HG02642 (cell line): ENCODE measurements around the gene CCDC69.
"Not testable (repeated sequence)": the region's sequence is repeated elsewhere in the genome, so short reads cannot be mapped to it uniquely, and the experiment has no call there.

Experiments
- ATAC-seq: cut with Tn5 transposase; IDR thresholded peaks from one replicate; pipeline ENCODE4 v1.9.1; 2021; ENCODE audit warnings: mild to moderate bottlenecking; ENCODE audit not compliant: unreplicated experiment, poor library complexity

CCDC69 gene

DNA sequence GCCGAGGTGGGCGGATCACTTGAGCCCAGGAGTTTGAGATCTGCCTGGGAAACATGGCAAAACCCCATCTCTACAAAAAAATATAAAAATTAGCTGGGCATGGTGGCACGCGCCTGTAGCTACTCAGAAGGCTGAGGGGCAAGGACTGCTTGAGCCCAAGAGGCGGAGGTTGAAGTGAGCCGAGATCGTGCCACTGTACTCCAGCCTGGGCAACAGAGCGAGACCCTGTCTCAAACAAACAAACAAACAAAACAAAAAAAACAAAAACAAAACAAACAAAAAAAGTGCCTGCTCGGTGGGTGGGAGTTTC is 26.6 kb downstream of the CCDC69 start:
- ATAC-seq, result not testable (repeated sequence)

DNA sequence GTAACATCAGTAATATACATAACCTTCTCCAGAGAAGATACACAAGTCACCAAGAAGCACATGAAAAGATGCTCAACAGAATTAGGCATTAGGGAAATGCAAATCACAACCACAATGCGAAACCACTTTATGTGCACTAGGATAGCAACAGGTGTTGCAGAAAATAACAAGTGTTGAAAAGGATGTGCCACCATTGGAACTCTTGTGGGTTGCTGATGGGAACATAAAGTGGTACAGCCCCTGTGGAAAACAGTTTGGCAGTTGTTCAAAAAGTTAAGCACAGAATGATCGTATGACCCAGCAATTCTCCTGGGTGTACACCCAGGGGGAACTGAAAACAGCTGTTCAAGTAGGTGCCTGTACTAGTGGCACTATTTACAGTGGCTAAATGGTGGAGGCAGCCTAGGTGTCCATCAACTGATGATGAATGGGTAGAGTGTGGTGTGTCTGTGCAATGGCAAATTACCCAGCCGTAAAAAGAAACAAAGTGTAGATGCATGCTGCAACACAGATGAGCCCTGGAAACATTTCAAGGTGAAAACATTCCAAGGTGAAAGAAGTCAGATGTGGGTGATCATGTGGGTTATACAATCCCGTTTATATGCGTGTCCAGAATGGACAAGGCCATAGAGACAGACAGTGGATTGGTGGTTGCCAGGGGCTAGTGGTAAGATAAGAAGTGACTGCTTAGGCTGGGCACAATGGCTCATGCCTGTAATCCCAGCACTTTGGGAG is 27.2 kb downstream of the CCDC69 start:
- peak; percentile 91 for ATAC-seq

DNA sequence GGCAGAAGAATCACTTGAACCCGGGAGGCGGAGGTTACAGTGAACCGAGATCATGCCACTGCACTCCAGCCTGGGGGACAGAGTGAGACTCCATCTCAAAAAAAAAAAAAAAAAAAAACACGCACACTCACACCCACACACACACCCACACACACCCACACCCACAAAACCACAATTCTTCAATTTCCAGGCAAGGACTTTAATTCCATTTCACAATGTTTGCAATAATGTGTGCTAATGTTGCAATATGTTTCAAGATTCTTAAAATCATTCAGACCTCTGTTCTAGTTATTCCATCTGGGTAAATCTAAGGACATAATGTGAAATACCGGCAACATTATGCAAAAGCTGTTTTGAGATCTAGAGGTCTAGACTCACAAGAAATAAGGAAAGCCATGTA is 28.3 kb downstream of the CCDC69 start:
- ATAC-seq, result no peak

DNA sequence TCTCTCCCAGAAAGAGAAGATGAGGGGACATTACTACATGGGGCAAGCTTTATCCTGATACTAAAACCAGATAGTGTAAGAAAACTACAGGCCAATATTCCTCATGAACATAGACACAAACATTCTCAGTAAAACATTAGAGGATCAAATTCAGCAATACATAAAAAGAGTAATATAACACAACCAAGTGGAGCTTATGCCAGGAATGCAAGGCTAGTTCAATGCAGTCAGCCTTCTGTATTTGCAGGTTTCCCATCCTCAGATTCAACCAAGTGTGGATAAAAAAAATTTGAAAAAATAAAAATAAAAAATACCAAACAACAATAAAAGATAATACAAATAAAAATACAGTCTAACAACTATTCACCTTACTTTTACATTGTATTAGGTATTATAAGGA is 31.3 kb downstream of the CCDC69 start:
- ATAC-seq, result no peak

DNA sequence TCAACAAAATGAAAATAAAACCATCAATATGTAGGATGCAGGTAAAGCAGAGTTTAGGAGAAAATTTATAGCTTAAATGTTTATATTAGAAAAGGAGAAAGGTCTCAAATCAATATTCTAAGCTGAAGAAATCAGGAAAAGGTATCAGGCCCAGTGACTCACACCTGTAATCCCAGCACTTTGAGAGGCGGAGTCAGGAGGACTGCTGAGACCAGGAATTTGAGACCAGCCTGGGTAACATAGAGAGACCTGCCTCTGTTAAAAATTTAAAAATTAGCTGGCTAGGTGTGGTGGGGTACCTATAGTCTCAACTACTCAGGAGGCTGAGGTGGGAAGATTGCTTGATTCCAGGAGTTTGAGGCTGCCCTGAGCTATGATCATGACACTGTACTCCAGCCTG is 32.2 kb downstream of the CCDC69 start:
- no peak for ATAC-seq

DNA sequence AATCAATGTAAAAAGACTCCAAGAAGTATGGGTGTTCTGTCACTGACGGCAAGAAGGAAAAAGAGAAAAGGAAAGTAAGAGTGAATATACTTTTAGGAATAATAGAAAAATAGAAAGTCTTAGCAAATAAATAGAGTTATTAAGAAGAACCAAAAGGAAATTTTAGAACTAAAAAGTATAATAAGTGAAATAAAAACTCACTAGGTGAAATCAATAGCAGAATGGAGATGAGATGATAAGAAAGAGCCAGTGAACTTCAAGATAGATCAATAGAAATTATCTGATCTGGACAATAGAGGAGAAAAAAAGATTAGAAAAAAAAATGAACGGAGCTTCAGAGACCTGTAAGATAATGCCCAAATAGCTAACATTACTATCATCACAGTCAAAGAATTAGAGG is 34.7 kb downstream of the CCDC69 start:
- no peak for ATAC-seq

DNA sequence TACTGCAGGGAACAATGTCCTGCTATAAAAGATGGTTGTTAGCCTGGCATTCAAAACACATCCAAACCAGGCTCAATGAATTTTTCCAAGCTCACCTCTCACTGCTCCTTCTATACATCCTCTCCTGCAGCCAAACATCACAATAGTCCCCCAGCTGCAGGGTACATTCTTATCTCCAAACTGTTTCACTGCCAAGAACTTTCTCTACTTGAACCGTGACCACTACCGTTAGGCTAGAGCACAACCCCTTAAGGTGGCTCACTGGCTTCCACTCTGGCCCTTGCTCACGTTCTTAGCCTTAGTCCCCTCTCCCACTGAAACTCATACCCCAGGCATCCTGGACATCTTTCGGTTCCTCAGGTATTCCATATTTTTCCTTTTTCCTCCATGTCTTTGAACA is 37.4 kb downstream of the CCDC69 start:
- no peak for ATAC-seq

DNA sequence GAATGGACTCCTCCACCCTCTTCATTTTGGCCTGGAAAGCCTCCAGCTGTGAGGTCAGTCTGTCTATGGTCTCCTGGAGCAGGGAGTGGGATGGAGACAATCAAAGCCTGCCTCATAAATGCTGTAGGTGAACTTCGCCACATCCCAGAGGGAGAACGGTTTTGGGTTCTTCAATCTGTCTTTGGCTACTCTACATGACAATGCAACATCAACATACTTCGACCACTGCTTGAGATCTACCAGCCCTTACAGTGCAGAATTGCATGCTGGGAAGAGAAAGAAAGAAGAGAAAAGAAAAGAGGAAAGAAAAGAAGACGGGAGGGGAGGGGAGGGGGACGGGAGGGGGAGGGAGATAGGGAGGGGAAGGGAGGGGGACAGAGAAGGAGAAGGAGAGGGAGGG is 37.8 kb downstream of the CCDC69 start:
- ATAC-seq, result no peak

DNA sequence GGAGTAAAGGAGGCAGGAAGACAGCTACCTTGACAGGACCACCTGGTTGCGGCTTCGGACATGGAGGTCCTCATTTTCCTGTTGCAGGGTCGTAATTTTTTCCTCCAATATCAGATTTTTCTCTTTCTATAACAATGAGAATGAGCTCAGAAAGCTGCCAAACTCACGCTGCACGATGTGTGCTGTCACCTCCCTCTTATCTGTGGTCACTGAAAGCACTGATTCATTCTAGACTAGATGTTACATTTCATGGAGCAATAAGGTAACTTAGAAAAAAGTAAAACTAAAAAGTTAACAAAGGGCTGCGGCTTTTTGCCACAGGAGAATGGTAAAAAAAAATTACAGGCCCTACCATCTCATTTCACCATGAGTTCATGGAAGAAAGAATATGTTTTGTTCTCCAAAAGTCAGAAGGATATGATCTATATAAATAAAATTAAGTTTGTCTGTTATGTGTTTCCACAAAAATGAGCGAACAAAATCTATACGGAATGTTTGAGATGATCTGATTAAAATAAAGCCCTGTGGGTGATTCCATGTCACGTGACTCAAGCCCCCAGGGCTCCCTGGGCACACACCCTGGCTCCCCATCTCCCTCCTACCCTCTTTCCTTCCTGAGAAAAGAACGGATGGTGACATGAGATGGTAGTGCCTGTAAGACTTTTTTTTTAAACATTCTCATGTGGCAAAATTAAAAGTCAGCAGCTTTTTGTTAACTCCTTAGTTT is 39.4 kb downstream of the CCDC69 start:
- no peak for ATAC-seq

DNA sequence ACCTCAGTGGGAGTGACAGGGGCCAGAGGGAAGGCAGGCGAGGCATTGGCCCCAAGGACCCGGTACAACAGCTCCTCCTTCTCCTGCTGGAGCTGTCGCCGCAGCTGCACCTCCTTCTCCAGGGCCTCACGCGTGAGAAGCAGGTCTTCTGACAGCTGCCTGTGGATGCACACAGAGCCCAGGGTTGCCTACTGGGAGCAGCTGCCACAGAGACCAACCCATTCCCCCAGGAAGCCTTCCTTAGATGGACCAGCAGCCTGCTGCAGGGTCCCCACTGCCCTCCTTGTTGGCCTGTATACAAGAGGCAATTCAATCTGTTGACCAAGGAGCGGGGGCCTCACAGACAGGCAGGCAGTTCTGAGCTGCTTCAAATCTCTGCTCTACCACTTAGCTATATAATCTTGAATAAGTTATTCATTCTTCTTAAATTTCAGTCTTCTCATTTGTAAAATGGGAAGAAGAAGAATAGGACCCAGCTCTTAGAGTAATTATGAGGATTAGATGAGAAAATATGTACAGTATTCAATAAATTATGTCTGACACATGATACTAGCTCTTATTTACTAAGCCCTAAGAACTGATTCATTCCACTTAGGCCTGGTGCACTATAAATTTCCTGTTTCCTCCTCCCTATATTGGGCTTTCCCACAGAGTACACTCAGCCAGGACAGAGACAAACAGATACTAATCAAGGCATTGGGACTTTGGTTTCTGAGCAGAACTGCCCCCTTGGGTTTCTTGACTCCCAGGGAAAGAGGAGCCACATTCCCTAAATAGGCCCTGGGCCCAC is 40.2 kb downstream of the CCDC69 start:
- ATAC-seq, result no peak

DNA sequence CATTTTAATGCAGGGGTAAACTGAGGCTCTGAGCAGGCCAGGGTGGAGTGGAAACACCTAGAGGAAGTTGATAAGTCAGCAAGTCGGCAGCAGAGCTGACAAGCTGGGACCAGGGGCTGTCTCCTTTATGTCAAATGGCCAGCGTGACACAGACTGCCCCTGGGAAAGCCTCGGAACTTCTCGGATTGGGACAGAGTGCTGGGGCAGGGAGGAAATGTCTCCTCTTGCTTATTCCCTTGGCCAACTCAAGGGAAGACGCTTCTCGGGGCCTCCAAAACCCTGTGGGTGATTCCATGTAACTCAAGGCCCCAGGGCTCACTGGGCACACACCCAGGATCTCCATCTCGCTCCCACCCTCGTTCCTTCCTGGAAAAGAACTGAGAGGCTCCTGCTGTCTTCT is 40.9 kb downstream of the CCDC69 start:
- no peak for ATAC-seq

DNA sequence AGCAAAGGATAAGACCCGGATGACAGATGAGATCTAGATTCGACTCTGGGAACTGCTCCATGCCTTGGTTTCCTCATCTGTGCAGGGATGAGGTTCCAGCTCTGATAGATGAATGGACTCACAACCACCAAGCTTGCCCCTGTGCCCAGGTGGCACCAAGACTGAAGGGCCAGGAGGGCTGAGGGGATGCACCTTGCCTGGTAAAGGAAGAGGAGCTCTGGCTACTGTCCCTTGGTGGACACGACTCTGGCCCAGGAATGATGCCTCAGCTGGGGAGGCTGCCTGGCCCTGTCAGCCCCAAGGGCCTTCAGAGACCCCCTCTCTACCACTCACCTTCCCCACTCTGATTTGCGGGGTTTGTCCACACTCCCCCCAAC is 41.4 kb downstream of the CCDC69 start:
- ATAC-seq, result no peak

DNA sequence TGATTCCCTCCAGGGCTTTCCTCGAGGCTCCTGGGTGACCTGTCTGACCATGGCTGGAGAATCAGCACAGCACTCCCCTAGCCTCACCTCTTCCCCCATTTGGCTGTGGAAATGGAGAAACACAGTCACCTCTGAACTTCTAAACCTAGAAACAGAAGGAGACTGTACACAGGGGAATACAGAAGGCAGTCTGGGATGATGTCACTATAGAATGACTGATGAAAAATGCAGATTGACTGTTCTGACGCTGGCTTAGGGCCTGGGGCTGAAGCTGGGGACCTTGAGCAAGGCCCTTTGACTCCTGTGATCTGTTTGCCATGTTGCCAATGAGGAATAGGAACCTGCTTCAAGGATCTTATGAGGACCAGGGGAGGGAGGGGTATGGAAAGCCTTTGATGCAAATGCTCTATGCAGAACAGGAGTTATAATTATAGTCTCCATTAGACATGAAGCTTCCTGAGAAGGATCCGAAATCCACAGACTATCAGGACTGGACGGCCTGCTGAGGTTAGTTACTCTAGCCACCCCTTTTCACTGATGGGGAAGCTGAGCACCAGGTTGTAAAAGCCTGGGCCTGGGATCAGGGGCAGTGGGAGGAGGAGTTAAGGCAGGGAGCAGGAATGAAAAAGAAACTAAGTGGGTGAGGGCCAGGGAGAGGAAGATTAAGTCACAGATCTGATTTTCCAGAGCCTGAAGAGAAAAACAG is 41.9 kb downstream of the CCDC69 start:
- ATAC-seq, result no peak

DNA sequence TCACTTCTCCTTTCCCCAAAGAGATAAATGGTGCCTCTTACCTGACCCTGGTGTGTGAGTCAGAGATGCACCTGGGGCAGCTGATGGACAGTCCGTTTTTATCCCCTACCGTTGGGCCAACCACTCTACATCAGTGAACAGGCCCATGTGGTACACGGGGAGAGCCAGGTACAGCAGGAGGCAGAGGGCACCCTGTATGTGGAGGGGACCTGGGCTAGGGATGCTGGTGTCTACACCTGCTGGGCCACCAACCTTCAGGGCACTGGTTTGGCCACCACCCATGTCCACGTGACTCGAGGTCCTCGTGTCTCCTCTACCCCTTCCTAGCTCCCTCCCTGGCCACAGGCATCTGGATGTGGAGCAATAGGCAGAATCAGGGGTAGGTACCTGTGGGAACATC is 43.6 kb downstream of the CCDC69 start:
- no peak for ATAC-seq

DNA sequence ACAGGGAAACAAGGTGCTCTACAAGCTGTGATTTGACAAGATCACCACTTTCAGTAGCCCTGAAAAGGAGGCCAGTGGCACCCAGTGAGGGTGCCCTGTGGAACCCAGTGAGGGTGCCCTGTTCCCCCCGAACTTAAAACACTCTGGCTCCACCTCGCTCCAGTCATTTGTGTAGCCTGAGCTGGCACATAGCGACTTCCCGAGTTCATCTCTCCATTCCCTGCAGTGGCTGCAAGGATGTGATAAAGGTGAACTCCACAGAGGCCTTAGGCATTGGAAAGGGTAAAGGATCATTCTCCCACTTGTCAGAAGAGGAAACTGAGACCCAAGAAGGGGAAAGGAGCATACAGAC is 44.4 kb downstream of the CCDC69 start:
- no peak for ATAC-seq

DNA sequence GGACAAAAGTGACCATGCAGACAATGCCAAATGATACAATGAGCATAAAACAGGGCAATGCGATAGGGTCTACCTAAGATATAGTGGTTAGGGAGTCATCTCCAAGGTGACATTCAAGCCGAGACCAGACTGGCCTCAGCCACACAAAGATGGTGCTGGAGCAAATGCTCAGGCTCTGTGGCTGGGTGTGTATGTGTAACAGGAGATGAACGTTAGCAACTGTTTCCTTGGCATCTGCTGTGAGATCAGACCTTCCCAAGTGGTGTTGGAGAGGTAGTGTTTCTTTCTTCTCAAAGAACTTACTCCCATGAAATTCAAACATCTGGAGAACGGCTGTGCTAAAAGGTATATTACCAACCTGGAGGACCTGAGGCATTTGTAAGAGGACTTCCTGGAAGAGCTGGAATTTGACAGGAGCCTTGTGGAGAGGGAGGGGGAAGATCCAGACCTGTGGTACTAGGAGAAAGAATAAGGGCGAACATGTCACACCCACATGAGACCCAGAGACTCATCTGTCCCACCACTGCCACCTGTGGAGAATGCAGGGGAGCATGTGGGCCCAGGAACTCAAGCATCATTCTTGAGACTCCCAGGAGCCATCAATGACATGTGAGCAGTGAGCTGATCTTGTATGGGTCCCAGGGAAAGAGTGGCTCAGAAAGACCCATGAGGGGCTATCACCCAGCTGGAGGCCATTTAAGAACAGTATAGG is 45.0 kb downstream of the CCDC69 start:
- no peak for ATAC-seq

DNA sequence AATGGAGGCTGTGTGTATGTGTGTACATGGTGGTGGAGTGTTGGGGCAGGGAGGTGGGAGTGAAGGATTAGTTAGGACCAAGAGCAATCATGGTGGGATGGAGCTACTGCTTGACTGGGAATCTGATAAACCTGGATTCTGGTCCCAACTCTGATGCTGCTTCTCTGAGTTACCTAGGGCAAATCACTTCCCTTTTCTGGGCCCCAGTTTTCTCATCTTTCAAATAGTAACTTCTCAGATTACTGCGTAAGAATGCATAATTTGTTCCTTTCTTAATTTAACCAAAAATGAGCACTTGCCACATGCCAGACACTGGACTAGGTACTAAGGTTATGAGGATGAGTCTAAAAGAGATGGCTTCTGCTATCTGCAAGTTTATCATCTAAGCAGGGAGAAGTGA is 45.5 kb downstream of the CCDC69 start:
- no peak for ATAC-seq

DNA sequence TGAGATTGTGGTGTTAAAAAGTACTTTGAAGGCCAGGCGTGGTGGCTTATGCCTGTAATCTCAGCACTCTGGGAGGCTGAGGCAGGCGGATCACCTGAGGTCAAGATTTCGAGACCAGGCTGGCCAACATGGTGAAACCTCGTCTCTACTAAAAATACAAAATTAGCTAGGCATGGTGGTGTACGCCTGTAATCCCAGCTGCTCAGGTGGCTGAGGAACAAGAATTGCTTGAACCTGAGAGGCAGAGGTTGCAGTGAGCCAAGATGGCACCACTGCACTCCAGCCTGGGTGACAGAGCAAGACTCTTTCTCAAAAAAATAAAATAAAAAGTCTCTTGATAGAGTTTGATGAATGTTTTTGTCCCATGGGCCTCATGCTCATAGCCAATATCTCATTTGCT is 47.6 kb downstream of the CCDC69 start:
- ATAC-seq, result not testable (repeated sequence)

DNA sequence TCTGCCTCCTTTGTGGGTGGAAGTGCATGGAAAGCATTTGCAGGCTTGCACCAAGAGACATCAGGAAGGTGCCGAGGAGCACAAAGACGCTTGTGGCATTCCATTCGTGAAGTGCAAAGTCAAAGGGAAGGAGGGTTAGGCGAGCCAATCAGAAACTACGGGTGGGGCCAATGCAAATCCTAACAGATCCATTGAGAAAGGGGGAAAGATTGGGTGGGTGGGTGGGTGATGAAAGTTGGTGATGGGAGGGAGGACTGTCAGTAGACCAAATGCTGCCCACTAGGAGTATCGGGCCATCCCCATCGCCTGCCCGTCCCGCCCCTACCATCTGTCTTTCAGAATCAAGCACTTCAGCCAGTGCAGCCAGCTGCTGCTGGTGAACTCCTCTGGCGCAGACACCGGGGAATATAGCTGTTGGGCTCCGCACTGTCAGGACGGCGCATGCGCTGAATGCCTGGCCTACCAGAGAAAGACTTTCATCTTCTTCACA is 49.2 kb downstream of the CCDC69 start:
- no peak for ATAC-seq
